Neural progenitor cell (in vitro differentiated cells): Measurements from ENCODE around the gene MAD1L1. TPM values are rescaled to one million over a fixed set of nuclear protein-coding genes. Genes with fewer than 3 reads are reported as not detected.

Experiments used
- DNase-seq: peaks from one replicate; pipeline ENCODE4 v3.0.0-alpha.2; 2016; ENCODE audit warnings: low spot score
- H2AFZ ChIP-seq: fragments of 200-600 bp; sonication (generic); replicated peaks from 2 replicates; pipeline ENCODE4 v1.6.1; 2016; ENCODE audit warnings: antibody characterized with exemption
- H3F3A ChIP-seq: fragments of 200-600 bp; sonication (generic); 2 replicates; pipeline ENCODE4 v1.6.1; 2016; ENCODE audit warnings: antibody characterized with exemption, low read depth
- H3K27ac ChIP-seq: fragments of 200-600 bp; sonication (generic); 2 replicates; pipeline ENCODE4 v1.5.1; 2016; ENCODE audit warnings: mild to moderate bottlenecking
- H3K27me3 ChIP-seq: fragments of 200-600 bp; sonication (generic); 2 replicates; pipeline ENCODE4 v1.6.1; 2016; ENCODE audit warnings: mild to moderate bottlenecking, moderate library complexity
- H3K36me3 ChIP-seq: fragments of 200-600 bp; sonication (generic); 2 replicates; pipeline ENCODE4 v1.5.1; 2016
- H3K4me1 ChIP-seq: fragments of 200-600 bp; sonication (generic); 2 replicates; pipeline ENCODE4 v1.6.1; 2016; ENCODE audit warnings: mixed run types
- H3K4me2 ChIP-seq: fragments of 200-600 bp; sonication (generic); 2 replicates; pipeline ENCODE4 v1.6.1; 2016
- H3K4me3 ChIP-seq: fragments of 200-600 bp; sonication (generic); 2 replicates; pipeline ENCODE4 v1.5.1; 2016
- H3K79me2 ChIP-seq: fragments of 200-600 bp; sonication (generic); 2 replicates; pipeline ENCODE4 v1.6.1; 2016; ENCODE audit warnings: low read depth
- H3K9ac ChIP-seq: fragments of 200-600 bp; sonication (generic); 2 replicates; pipeline ENCODE4 v1.6.1; 2016
- H3K9me3 ChIP-seq: fragments of 200-600 bp; sonication (generic); 2 replicates; pipeline ENCODE4 v1.5.1; 2016; ENCODE audit warnings: low read depth
- H4K20me1 ChIP-seq: fragments of 200-600 bp; sonication (generic); 2 replicates; pipeline ENCODE4 v1.6.1; 2016; ENCODE audit warnings: low read depth
- H3K27ac Mint-ChIP-seq: 3 replicates; pipeline ENCODE4 v1.8.0; 2021; ENCODE audit warnings: mixed read lengths
- H3K27me3 Mint-ChIP-seq: 2 replicates; pipeline ENCODE4 v1.8.0; 2022; ENCODE audit warnings: low read depth, mild to moderate bottlenecking, inconsistent platforms, moderate library complexity, mixed read lengths; ENCODE audit not compliant: insufficient read depth
- H3K36me3 Mint-ChIP-seq: 3 replicates; pipeline ENCODE4 v1.8.0; 2021; ENCODE audit warnings: mixed read lengths
- H3K4me1 Mint-ChIP-seq: 3 replicates; pipeline ENCODE4 v1.8.0; 2021; ENCODE audit warnings: mixed read lengths
- H3K4me3 Mint-ChIP-seq: 3 replicates; pipeline ENCODE4 v1.8.0; 2021; ENCODE audit warnings: mild to moderate bottlenecking, moderate library complexity, mixed read lengths
- H3K9me3 Mint-ChIP-seq: 3 replicates; pipeline ENCODE4 v1.8.0; 2020; ENCODE audit warnings: mixed read lengths
- EZH2 ChIP-seq: fragments of 200-600 bp; sonication (generic); IDR thresholded peaks from 2 replicates; pipeline ENCODE4 v1.6.1; 2017; ENCODE audit warnings: antibody characterized with exemption, mild to moderate bottlenecking, moderate library complexity
- EZH2phosphoT487 ChIP-seq: fragments of 200-600 bp; sonication (generic); IDR thresholded peaks from 2 replicates; pipeline ENCODE4 v1.6.1; 2017; ENCODE audit warnings: antibody characterized with exemption
- total RNA-seq: library from RNA; depleted of rRNA; stranded (reverse); fragments of >200 nt; gene quantifications from 2 replicates; pipeline ENCODE4 v1.2.3, GENCODE V29; 2015; ENCODE audit warnings: low replicate concordance
- TF ChIP-seq, protein P1 (sequence below): fragments of 200-600 bp; sonication (generic); IDR thresholded peaks from 2 replicates; pipeline ENCODE4 v1.5.1; 2017; ENCODE audit warnings: antibody characterized with exemption, mild to moderate bottlenecking

Gene MAD1L1
- total RNA-seq, 1 donor from 2014 or later, result 23.7 TPM

DNA sequence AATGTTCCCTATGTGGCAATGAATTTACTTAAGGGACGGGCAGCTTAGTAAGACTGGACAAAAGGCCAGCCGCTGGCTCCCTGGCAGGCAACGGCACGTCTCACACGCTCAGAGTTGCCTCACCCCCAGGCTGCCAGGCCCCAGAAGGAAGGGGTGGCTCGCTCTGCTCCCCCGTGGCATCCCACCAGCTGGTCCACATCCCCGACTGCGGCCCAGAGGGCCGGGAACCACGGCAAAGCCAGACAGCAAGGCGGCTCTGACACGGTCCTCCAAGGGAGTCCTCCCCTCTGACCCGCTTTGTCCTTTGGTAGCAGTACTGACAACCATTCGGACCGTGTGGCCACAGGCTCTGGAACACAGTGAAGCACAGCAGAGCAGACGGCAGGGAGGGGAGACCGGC is 43.4 kb upstream of the MAD1L1 start:
- Histone ChIP-seq H3K27me3 (no peaks in the 10 kb centered on the region), H3K9ac (no peak overlapping the region), H3K79me2 (peaks cover 15% of the 10 kb centered on the region), H2AFZ (no peak overlapping the region), H4K20me1 (no peaks in the 10 kb centered on the region), H3K4me3 (no peak overlapping the region), H3K36me3 (no peaks in the 10 kb centered on the region), H3K4me1 (peaks cover 6% of the 10 kb centered on the region), H3F3A (peaks cover 1% of the 10 kb centered on the region), H3K27ac (no peak overlapping the region), H3K9me3 (no peaks in the 10 kb centered on the region), H3K4me2 (no peak overlapping the region)
- H3K9me3 Mint-ChIP-seq, result no peaks in the 10 kb centered on the region
- TF ChIP-seq EZH2 (no peak), EZH2phosphoT487 (no peak)
- TF ChIP-seq, protein P1, sequence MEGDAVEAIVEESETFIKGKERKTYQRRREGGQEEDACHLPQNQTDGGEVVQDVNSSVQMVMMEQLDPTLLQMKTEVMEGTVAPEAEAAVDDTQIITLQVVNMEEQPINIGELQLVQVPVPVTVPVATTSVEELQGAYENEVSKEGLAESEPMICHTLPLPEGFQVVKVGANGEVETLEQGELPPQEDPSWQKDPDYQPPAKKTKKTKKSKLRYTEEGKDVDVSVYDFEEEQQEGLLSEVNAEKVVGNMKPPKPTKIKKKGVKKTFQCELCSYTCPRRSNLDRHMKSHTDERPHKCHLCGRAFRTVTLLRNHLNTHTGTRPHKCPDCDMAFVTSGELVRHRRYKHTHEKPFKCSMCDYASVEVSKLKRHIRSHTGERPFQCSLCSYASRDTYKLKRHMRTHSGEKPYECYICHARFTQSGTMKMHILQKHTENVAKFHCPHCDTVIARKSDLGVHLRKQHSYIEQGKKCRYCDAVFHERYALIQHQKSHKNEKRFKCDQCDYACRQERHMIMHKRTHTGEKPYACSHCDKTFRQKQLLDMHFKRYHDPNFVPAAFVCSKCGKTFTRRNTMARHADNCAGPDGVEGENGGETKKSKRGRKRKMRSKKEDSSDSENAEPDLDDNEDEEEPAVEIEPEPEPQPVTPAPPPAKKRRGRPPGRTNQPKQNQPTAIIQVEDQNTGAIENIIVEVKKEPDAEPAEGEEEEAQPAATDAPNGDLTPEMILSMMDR, result no peak
- no peak for DNase-seq
- H3K27ac Mint-ChIP-seq, result no peak overlapping the region
- H3K27me3 Mint-ChIP-seq, result no peaks in the 10 kb centered on the region
- peaks cover 2% of the 10 kb centered on the region for H3K36me3 Mint-ChIP-seq
- no peak overlapping the region for H3K4me3 Mint-ChIP-seq
- H3K4me1 Mint-ChIP-seq, result peaks cover 27% of the 10 kb centered on the region

DNA sequence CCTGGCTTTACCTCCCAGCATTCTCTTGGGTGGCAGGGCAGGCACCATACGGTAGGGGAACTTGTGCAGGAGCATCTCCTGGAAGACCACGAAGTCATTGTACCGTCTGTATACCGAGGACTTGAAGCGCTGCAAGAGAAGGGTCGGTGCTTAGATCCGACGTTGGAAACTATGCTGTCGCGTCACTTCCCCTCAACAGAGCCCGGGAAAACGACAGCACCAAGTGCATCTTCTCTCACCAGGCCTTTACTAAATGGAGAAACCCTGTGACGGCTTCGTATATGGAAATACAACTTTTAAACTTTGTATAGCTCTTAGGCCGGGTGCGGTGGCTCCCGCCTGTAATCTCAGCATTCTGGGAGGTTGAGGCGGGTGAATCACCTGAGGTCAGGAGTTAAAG is 42.4 kb upstream of the MAD1L1 start:
- H3K4me3 Mint-ChIP-seq, result no peak overlapping the region
- Histone ChIP-seq H3F3A (peaks cover 11% of the 10 kb centered on the region), H3K4me2 (no peak overlapping the region), H2AFZ (no peak overlapping the region), H3K79me2 (peaks cover 6% of the 10 kb centered on the region), H3K4me1 (peaks cover 16% of the 10 kb centered on the region), H3K36me3 (no peaks in the 10 kb centered on the region), H3K27me3 (no peaks in the 10 kb centered on the region), H3K27ac (no peak overlapping the region), H4K20me1 (no peaks in the 10 kb centered on the region), H3K9ac (no peak overlapping the region), H3K4me3 (no peak overlapping the region), H3K9me3 (no peaks in the 10 kb centered on the region)
- H3K9me3 Mint-ChIP-seq, result no peaks in the 10 kb centered on the region
- no peak for DNase-seq
- H3K27me3 Mint-ChIP-seq, result no peaks in the 10 kb centered on the region
- H3K36me3 Mint-ChIP-seq, result peaks cover 2% of the 10 kb centered on the region
- TF ChIP-seq, protein P1, result no peak
- TF ChIP-seq EZH2 (no peak), EZH2phosphoT487 (no peak)
- no peak overlapping the region for H3K27ac Mint-ChIP-seq
- H3K4me1 Mint-ChIP-seq, result peaks cover 30% of the 10 kb centered on the region

DNA sequence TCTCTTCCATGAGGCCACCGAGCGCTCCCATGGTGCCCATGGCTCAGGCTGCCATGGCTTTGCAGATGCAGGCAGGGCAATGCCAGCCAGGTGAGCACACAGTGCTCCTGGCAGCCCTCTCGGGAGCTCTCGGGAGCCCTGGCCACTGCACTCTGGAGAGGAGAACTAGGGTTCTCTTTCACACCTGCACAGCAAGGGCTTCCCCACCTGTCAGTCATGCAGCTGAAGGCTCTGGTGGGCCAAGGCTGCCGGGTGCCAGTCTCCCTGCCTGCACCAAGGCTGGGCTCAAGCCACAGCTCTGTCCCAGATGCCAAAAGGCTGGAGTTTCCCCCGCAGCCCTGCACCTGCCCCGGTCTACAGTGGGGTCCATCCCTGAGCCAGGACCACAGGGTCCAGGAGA is 41.9 kb upstream of the MAD1L1 start:
- no peak overlapping the region for H3K4me3 ChIP-seq
- H3K9ac ChIP-seq, result no peak overlapping the region
- Mint-ChIP-seq H3K4me1 (peaks cover 29% of the 10 kb centered on the region), H3K9me3 (no peaks in the 10 kb centered on the region), H3K27me3 (no peaks in the 10 kb centered on the region), H3K4me3 (no peak overlapping the region), H3K36me3 (peaks cover 2% of the 10 kb centered on the region), H3K27ac (no peak overlapping the region)
- peaks cover 20% of the 10 kb centered on the region for H3K4me1 ChIP-seq
- no peaks in the 10 kb centered on the region for H3K27me3 ChIP-seq
- H3K4me2 ChIP-seq, result no peak overlapping the region
- no peaks in the 10 kb centered on the region for H3K36me3 ChIP-seq
- TF ChIP-seq EZH2phosphoT487, result no peak
- TF ChIP-seq EZH2, result no peak
- TF ChIP-seq, protein P1, result no peak
- no peak overlapping the region for H2AFZ ChIP-seq
- H3K9me3 ChIP-seq, result no peaks in the 10 kb centered on the region
- H3F3A ChIP-seq, result peaks cover 16% of the 10 kb centered on the region
- H4K20me1 ChIP-seq, result peaks cover 4% of the 10 kb centered on the region
- no peak overlapping the region for H3K27ac ChIP-seq
- DNase-seq, result no peak
- H3K79me2 ChIP-seq, result peaks cover 2% of the 10 kb centered on the region
